Stimulated activated CD4-positive, alpha-beta T cell treated with anti-CD3 and anti-CD28 coated beads, Interleukin-4, amount 100 ng/mL, for 24 hours (primary cell): ENCODE measurements around the gene CLHC1.
A peak's percentile ranks its signal among the peaks of the same experiment; 100 is the strongest.

Source experiments
- DNase-seq: peaks from one replicate; pipeline ENCODE4 v3.0.0-alpha.2; 2020

CLHC1 gene

GRCh38 chr2:55168221-55169154, 63.6 kb downstream of the CLHC1 start:
- peak; percentile 32 for DNase-seq

- DNase-seq: no peak
Observed at GRCh38 chr2:55165626-55166025, 66.5 kb downstream of the CLHC1 start.

- no peak for DNase-seq
Observed at GRCh38 chr2:55164534-55165480, 67.3 kb downstream of the CLHC1 start.

- DNase-seq: no peak
Observed at GRCh38 chr2:55163941-55164390, 68.1 kb downstream of the CLHC1 start.

- no peak for DNase-seq
Observed at GRCh38 chr2:55163274-55163721, 68.8 kb downstream of the CLHC1 start.

GRCh38 chr2:55162284-55163006, 69.6 kb downstream of the CLHC1 start:
- no peak for DNase-seq

GRCh38 chr2:55161295-55162210, 70.5 kb downstream of the CLHC1 start:
- DNase-seq: no peak

GRCh38 chr2:55160422-55160821, 71.7 kb downstream of the CLHC1 start:
- DNase-seq: no peak

GRCh38 chr2:55159752-55160151, 72.3 kb downstream of the CLHC1 start:
- no peak for DNase-seq

GRCh38 chr2:55159037-55159651, 72.9 kb downstream of the CLHC1 start:
- no peak for DNase-seq

GRCh38 chr2:55158111-55158814, 73.8 kb downstream of the CLHC1 start:
- DNase-seq: no peak

- no peak for DNase-seq
Observed at GRCh38 chr2:55157474-55157884, 74.6 kb downstream of the CLHC1 start.

- DNase-seq: no peak
Observed at GRCh38 chr2:55156984-55157383, 75.1 kb downstream of the CLHC1 start.

GRCh38 chr2:55156326-55156725, 75.8 kb downstream of the CLHC1 start:
- DNase-seq: no peak

GRCh38 chr2:55155764-55156281, 76.3 kb downstream of the CLHC1 start:
- no peak for DNase-seq

GRCh38 chr2:55155206-55155605, 76.9 kb downstream of the CLHC1 start:
- no peak for DNase-seq

- no peak for DNase-seq
Observed at GRCh38 chr2:55154525-55155030, 77.5 kb downstream of the CLHC1 start.

GRCh38 chr2:55153584-55154299, 78.4 kb downstream of the CLHC1 start:
- DNase-seq: no peak
